K562 (cell line): ENCODE data around the gene PPT2. TPM values are rescaled to one million over a fixed set of nuclear protein-coding genes. Genes with fewer than 3 reads are reported as not detected.
A peak's percentile ranks its signal among the peaks of the same experiment; 100 is the strongest.

Experiments
- ATAC-seq: fragments of 200-7000 bp; cut with Tn5 transposase; 3 replicates; pipeline ENCODE4 v1.9.1; 2020; ENCODE audit warnings: moderate library complexity
- BruUV-seq: library from RNA; stranded (reverse); fragments of 400-500 nt; replicated peaks from 2 replicates; lab custom pipeline; 2021; lab: Mats Ljungman, UMichigan
- CTCF ChIA-PET: fragments of 300-600 bp; formaldehyde crosslinking; extraction: SDS; loops from one replicate; lab custom pipeline; 2021; ENCODE audit warnings: low intra/inter-chr PET ratio; lab: Yijun Ruan, JAX
- POLR2A ChIA-PET: fragments of 300-600, 350-650 bp; sonication (Branson Sonifier 250); formaldehyde crosslinking; extraction: SDS; loops from one replicate; lab custom pipeline; 2021; ENCODE audit warnings: antibody characterized with exemption, inconsistent platforms; lab: Yijun Ruan, JAX
- DNase-seq, 4 experiments: peaks; one replicate each; pipeline versions ENCODE4 v3.0.0 to v3.0.0-alpha.2; 2011 to 2018; ENCODE audit warnings: low spot score in 3 of 4, mixed read lengths in 3 of 4; ENCODE audit errors: extremely low read depth in 1 of 4
- FAIRE-seq: peaks from 2 replicates; lab custom pipeline; 2011; peaks lifted over from hg19 to GRCh38; lab: Jason Lieb, UNC
- H2AFZ ChIP-seq: 2 replicates; pipeline ENCODE4 v1.6.0; 2011; ENCODE audit warnings: low read depth, low read length, control low read depth, inconsistent platforms
- H3K27ac ChIP-seq: fragments of 200-600 bp; 3 replicates; pipeline ENCODE4 v1.8.0; 2011; ENCODE audit warnings: low read depth, mild to moderate bottlenecking, control low read depth, inconsistent platforms, low read length, moderate library complexity, mixed read lengths; ENCODE audit errors: extremely low read depth
- H3K27me3 ChIP-seq, 2 experiments: fragments of 300-600 bp in 1 of 2; 2 replicates in 1 of 2; 3 replicates in 1 of 2; pipeline versions ENCODE4 v1.6.0 to v1.8.0; 2011; ENCODE audit warnings: inconsistent platforms in 2 of 2, low read length in 2 of 2, mild to moderate bottlenecking in 1 of 2, mixed read lengths in 1 of 2, moderate library complexity in 1 of 2; ENCODE audit not compliant: control insufficient read depth in 2 of 2, insufficient read depth in 2 of 2
- H3K36me3 ChIP-seq: fragments of 300-600 bp; 3 replicates; pipeline ENCODE4 v1.8.0; 2011; ENCODE audit warnings: mild to moderate bottlenecking, low read length, inconsistent platforms; ENCODE audit not compliant: control insufficient read depth, insufficient read depth
- H3K4me1 ChIP-seq, 2 experiments: fragments of 200-600 bp in 1 of 2; replicated peaks in 1 of 2; 2 replicates in 1 of 2; 3 replicates in 1 of 2; pipeline versions ENCODE4 v1.5.1 to v1.8.0; 2011; ENCODE audit warnings: inconsistent platforms in 2 of 2, low read length in 2 of 2, mild to moderate bottlenecking in 1 of 2, mixed read lengths in 1 of 2, moderate library complexity in 1 of 2; ENCODE audit not compliant: control insufficient read depth in 2 of 2, insufficient read depth in 2 of 2
- H3K4me2 ChIP-seq: 2 replicates; pipeline ENCODE4 v1.6.1; 2011; ENCODE audit warnings: low read length, control low read depth, inconsistent platforms, mixed read lengths; ENCODE audit not compliant: insufficient read depth
- H3K4me3 ChIP-seq: fragments of 200-600 bp; sonication (generic), shearing (Covaris generic); 2 replicates; pipeline ENCODE4 v1.5.1; 2016; ENCODE audit warnings: control low read depth, inconsistent platforms
- H3K79me2 ChIP-seq: fragments of 200-600 bp; 3 replicates; pipeline ENCODE4 v1.8.0; 2011; ENCODE audit warnings: low read length, inconsistent platforms; ENCODE audit not compliant: control insufficient read depth, insufficient read depth
- H3K9ac ChIP-seq, 2 experiments: 2 replicates each; pipeline versions ENCODE4 v1.6.0 to v1.6.1; 2011; ENCODE audit warnings: low read depth in 2 of 2, low read length in 2 of 2, control low read depth in 1 of 2, inconsistent platforms in 1 of 2, mild to moderate bottlenecking in 1 of 2, mixed read lengths in 1 of 2; ENCODE audit not compliant: insufficient read depth in 1 of 2
- H3K9me1 ChIP-seq: one replicate; pipeline ENCODE4 v1.6.0; 2011; ENCODE audit warnings: inconsistent platforms, mild to moderate bottlenecking, low read length, moderate library complexity; ENCODE audit not compliant: control insufficient read depth, insufficient read depth
- H3K9me3 ChIP-seq: replicated peaks from 2 replicates; pipeline ENCODE4 v1.5.1; 2011; ENCODE audit warnings: low read depth, low read length, inconsistent platforms; ENCODE audit not compliant: control insufficient read depth, insufficient read depth
- H4K20me1 ChIP-seq: replicated peaks from 2 replicates; pipeline ENCODE4 v1.6.1; 2011; ENCODE audit warnings: low read length, inconsistent platforms, mixed read lengths; ENCODE audit not compliant: control insufficient read depth, insufficient read depth
- ASH1L ChIP-seq: fragments of 450-650 bp; IDR thresholded peaks from 2 replicates; pipeline ENCODE4 v1.6.1; 2018; ENCODE audit warnings: borderline replicate concordance, mild to moderate bottlenecking, low read depth; ENCODE audit not compliant: partially characterized antibody
- GABPB1 ChIP-seq: sonication (generic); formaldehyde crosslinking; IDR thresholded peaks from 2 replicates; pipeline ENCODE4 v1.8.0; 2022; ENCODE audit warnings: mild to moderate bottlenecking, missing genetic modification reagents
- KLF10 ChIP-seq: fragments of 250-450 bp; sonication (Bioruptor Pico); IDR thresholded peaks from 2 replicates; pipeline ENCODE4 v1.6.1; 2021; ENCODE audit warnings: matching md5 sums
- L3MBTL2 ChIP-seq: fragments of 450-650 bp; IDR thresholded peaks from 2 replicates; pipeline ENCODE4 v1.6.1; 2016; ENCODE audit warnings: mild to moderate bottlenecking, moderate library complexity
- MYBL2 ChIP-seq, 2 experiments: fragments of 450-650 bp in 1 of 2; sonication (generic) in 1 of 2; formaldehyde crosslinking in 1 of 2; IDR thresholded peaks; 2 replicates each; pipeline versions ENCODE4 v1.6.1 to v1.8.1; 2017 to 2022; ENCODE audit warnings: borderline replicate concordance in 1 of 2, inconsistent platforms in 1 of 2, low read depth in 1 of 2, mild to moderate bottlenecking in 1 of 2, missing genetic modification reagents in 1 of 2, moderate library complexity in 1 of 2
- MYNN ChIP-seq, 2 experiments: sonication (generic); formaldehyde crosslinking in 1 of 2; IDR thresholded peaks; 2 replicates each; pipeline versions ENCODE4 v1.5.0 to v1.6.1; 2016 to 2020; ENCODE audit warnings: antibody characterized with exemption in 1 of 2, missing genetic modification reagents in 1 of 2
- NFYB ChIP-seq: IDR thresholded peaks from 2 replicates; pipeline ENCODE4 v1.6.1; 2011; ENCODE audit warnings: mild to moderate bottlenecking, moderate library complexity; ENCODE audit not compliant: insufficient read length; ENCODE audit errors: extremely low read depth
- PHB ChIP-seq: fragments of 250-450 bp; sonication (Bioruptor Pico); IDR thresholded peaks from 2 replicates; pipeline ENCODE4 v1.5.0; 2021
- POLR3A ChIP-seq: IDR thresholded peaks from 2 replicates; pipeline ENCODE4 v1.6.1; 2011; ENCODE audit warnings: borderline replicate concordance, mild to moderate bottlenecking, moderate library complexity; ENCODE audit not compliant: insufficient read length, insufficient read depth; ENCODE audit errors: extremely low read depth
- ZNF311 ChIP-seq: fragments of 250-450 bp; sonication (Bioruptor Pico); IDR thresholded peaks from 2 replicates; pipeline ENCODE4 v1.4.0; 2020; ENCODE audit warnings: mild to moderate bottlenecking, moderate library complexity
- ZNF561 ChIP-seq: fragments of 450-650 bp; formaldehyde crosslinking; conservative IDR thresholded peaks from 2 replicates; pipeline ENCODE4 v1.4.0; 2020; ENCODE audit warnings: mild to moderate bottlenecking, moderate library complexity
- WGBS: fragments of 100-300 bp; shearing (Covaris generic); methylation state at CpG from one replicate; pipeline ENCODE4 v1.1.6; 2016; ENCODE audit warnings: low coverage, mixed read lengths; ENCODE audit not compliant: insufficient coverage; ENCODE audit errors: missing lambda C conversion rate; 5-methylcytosine and 5-hydroxymethylcytosine counted together
- in situ Hi-C: fragments of 300-500 bp; cut with MboI; formaldehyde crosslinking; loops from 4 replicates; pipeline ENCODE4 v1.15.0; 2018; ENCODE audit warnings: inconsistent platforms, mixed read lengths
- intact Hi-C: fragments of 100-400 bp; cut with micrococcal nuclease; formaldehyde crosslinking; loops from 2 replicates; pipeline ENCODE4 v1.14.2; 2022
- polyA plus RNA-seq, 8 experiments: library from polyadenylated mRNA; depleted of rRNA in 4 of 8; stranded (reverse) in 5 of 8; unstranded in 3 of 8; fragments of >200 nt; fragmentation: Nextera tagmentation in 2 of 8; fragmentation: Illumina TruSeq in 1 of 8; extraction: Ambion mirVana in 2 of 8; extraction: Trizol in 1 of 8; gene quantifications; 2 replicates each; pipeline versions ENCODE4 v1.2.1 to v1.2.3, GENCODE V29; 2011 to 2014; ENCODE audit warnings: inconsistent platforms in 1 of 8, missing spikeins in 1 of 8
- total RNA-seq, 7 experiments: library from RNA; depleted of rRNA in 6 of 7; stranded (reverse); fragments of >200 nt in 6 of 7; fragmentation: Illumina TruSeq in 2 of 7; extraction: Trizol in 2 of 7; gene quantifications; 2 replicates each; pipeline versions ENCODE4 v1.2.1 to v1.2.3, GENCODE V29; 2011 to 2021; ENCODE audit warnings: low replicate concordance in 1 of 7
- TF ChIP-seq, protein P1 (sequence below), 2 experiments: fragments of 450-650 bp; IDR thresholded peaks; 2 replicates each; pipeline ENCODE4 v1.6.1; 2016
- TF ChIP-seq, protein P2 (sequence below): IDR thresholded peaks from 2 replicates; pipeline ENCODE4 v1.6.1; 2012; ENCODE audit warnings: low read depth, low read length, improper control_type of control experiment, borderline replicate concordance
- TF ChIP-seq, protein P3 (sequence below): fragments of 250-450 bp; sonication (Bioruptor Pico); IDR thresholded peaks from 2 replicates; pipeline ENCODE4 v1.8.0; 2022; ENCODE audit warnings: inconsistent platforms

PPT2 gene
- total and polyA plus RNA-seq, 9 of the 15 experiments (the other 6 are each of a cell fraction or from before 2014, with no cell fraction given): 27.4 to 98.8 (median 69.9) TPM

DNA sequence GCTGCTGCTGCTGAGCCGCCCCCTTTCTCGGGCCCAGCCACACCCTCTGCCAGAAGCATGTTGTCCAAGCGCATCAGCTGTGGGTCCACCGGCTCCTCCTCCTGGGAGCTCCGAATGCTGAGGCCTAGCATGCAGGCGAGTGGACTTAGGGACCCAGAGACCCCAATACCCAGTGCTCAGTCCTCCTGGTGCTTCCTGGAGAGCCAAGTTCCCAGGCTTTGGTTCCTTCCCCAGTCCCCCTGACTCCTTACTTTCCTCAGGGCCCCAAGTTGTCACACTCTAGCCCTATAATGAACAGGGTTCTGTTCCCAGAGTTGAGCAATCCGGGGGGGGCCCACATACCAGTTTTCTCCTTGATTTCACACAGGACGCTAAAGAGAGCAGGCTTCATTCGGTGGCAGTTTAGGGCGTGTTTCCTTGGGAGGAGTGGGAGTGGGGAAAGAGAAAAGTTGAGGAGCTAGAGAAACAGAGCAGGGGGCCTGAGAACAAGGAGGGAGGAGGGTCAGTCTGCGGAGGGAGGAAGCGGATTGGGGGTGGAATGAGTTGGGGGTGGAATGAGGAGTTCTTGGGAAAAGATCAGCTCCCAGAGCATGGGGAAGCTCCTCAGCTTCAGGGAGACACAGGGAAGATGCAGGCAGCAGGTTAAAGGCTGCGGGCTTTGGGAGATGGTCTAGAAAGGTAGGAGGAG lies 34.6 kb downstream of the PPT2 start (continued):
- TF ChIP-seq NFYB (no peak), L3MBTL2 (0 out of 2 replicates have a peak, but pooled peaks have one; percentile 18), MYNN (IDR thresholded peaks at IDR 0.05) (no peak), MYNN (CRISPR knock-in tag; IDR thresholded peaks at IDR 0.05) (no peak), ZNF311 (no peak), POLR3A (no peak)

DNA sequence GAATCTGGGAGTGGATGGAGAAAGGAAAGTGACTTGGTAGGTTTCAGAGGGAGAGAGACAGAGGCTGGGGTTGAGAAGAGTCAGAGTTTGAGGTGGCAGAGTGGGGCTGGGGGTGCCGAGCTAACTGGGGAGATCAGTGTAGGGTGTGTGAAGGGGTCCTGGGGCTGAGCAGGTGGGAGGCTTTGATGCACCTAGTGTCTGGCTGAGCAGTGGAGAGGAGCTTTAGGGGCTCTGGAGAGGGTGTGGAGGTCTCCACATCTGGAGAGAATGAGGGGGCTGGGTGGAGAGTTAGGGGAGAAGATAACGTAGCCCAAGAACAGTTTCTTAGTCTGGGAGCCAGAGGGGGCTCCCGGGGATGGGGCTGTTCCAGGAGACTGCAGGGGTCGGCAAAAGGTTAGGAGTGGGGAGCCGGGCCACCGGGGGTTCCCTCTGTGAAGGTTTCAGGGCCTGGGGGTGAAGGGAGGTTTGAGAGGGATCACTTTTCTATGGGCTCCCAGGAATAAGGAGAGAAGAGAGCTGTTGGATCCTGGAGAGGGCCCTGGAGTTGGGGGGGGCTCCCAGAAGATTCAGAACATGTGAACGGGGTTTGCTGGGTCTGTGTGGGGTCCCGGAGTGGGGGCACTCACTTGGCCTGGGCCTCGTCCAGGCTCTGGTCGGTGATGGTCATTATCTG lies 35.3 kb downstream of the PPT2 start:
- CTCF ChIA-PET: no interaction called here
- ATAC-seq (no peak), FAIRE-seq (no peak), DNase-seq (peak in 1 of 4 experiments; percentile 27)
- peaks cover 69 to 71% of the 10 kb centered on the region in 2 experiments for H3K4me1 ChIP-seq
- POLR2A ChIA-PET: interaction anchor here (0.6 to 2.5 kb wide), 8 partner anchors 9 to 498 kb away, joined by 3 to 10 read pairs (median 4); partner anchors contain the start of gene FKBPL
- peak overlapping the region; percentile 93 for H3K27ac ChIP-seq
- H3K9ac ChIP-seq: peak overlapping the region; percentile 89 to 95
- H3K4me2 ChIP-seq: peak overlapping the region; percentile 90
- H4K20me1 ChIP-seq: no peaks in the 10 kb centered on the region
- H3K4me3 ChIP-seq: peak overlapping the region; percentile 79
- intact Hi-C loops: no loop called here
- no peaks in the 10 kb centered on the region for H3K27me3 ChIP-seq
- H3K36me3 ChIP-seq: peaks cover 36% of the 10 kb centered on the region; the same call in 2 of the 3 replicates
- H3K9me3 ChIP-seq: no peaks in the 10 kb centered on the region
- in situ Hi-C loops: no loop called here
- H3K9me1 ChIP-seq: no peaks in the 10 kb centered on the region
- WGBS: under 1% methylated on average over 10 of the region's 10 CpGs
- peaks cover 64% of the 10 kb centered on the region for H3K79me2 ChIP-seq
- BruUV-seq: no TSS peak
- no peak overlapping the region for H2AFZ ChIP-seq
- TF ChIP-seq, protein P1, sequence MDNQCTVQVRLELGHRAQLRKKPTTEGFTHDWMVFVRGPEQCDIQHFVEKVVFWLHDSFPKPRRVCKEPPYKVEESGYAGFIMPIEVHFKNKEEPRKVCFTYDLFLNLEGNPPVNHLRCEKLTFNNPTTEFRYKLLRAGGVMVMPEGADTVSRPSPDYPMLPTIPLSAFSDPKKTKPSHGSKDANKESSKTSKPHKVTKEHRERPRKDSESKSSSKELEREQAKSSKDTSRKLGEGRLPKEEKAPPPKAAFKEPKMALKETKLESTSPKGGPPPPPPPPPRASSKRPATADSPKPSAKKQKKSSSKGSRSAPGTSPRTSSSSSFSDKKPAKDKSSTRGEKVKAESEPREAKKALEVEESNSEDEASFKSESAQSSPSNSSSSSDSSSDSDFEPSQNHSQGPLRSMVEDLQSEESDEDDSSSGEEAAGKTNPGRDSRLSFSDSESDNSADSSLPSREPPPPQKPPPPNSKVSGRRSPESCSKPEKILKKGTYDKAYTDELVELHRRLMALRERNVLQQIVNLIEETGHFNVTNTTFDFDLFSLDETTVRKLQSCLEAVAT (IDR thresholded peaks at IDR 0.05): 0 out of 4 replicates have a peak, but pooled peaks of 1 of the 2 experiments have one; percentile 40
- TF ChIP-seq, protein P2, sequence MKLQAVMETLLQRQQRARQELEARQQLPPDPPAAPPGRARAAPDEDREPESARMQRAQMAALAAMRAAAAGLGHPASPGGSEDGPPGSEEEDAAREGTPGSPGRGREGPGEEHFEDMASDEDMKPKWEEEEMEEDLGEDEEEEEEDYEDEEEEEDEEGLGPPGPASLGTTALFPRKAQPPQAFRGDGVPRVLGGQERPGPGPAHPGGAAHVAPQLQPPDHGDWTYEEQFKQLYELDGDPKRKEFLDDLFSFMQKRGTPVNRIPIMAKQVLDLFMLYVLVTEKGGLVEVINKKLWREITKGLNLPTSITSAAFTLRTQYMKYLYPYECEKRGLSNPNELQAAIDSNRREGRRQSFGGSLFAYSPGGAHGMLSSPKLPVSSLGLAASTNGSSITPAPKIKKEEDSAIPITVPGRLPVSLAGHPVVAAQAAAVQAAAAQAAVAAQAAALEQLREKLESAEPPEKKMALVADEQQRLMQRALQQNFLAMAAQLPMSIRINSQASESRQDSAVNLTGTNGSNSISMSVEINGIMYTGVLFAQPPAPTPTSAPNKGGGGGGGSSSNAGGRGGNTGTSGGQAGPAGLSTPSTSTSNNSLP: no peak
- no peak for TF ChIP-seq ZNF561
- TF ChIP-seq ASH1L: no peak
- no peak for TF ChIP-seq KLF10
- no peak for TF ChIP-seq MYBL2 (IDR thresholded peaks at IDR 0.05; ENCODE audit: low read depth)
- TF ChIP-seq MYBL2 (CRISPR knock-in tag; IDR thresholded peaks at IDR 0.05; ENCODE audit: borderline replicate concordance): no peak
- TF ChIP-seq, protein P3, sequence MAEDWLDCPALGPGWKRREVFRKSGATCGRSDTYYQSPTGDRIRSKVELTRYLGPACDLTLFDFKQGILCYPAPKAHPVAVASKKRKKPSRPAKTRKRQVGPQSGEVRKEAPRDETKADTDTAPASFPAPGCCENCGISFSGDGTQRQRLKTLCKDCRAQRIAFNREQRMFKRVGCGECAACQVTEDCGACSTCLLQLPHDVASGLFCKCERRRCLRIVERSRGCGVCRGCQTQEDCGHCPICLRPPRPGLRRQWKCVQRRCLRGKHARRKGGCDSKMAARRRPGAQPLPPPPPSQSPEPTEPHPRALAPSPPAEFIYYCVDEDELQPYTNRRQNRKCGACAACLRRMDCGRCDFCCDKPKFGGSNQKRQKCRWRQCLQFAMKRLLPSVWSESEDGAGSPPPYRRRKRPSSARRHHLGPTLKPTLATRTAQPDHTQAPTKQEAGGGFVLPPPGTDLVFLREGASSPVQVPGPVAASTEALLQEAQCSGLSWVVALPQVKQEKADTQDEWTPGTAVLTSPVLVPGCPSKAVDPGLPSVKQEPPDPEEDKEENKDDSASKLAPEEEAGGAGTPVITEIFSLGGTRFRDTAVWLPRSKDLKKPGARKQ (CRISPR knock-in tag): no peak
- no peak for TF ChIP-seq PHB
- no peak for TF ChIP-seq GABPB1
